Smooth muscle cell of the pulmonary artery (primary cell): ENCODE results near the gene FBXW8. TPM values are rescaled to one million over a fixed set of nuclear protein-coding genes. Genes with fewer than 3 reads are reported as not detected.

Experiments
- total RNA-seq: library from RNA; depleted of rRNA; stranded (reverse); fragments of >200 nt; gene quantifications from 2 replicates; pipeline ENCODE4 v1.2.3, GENCODE V29; 2014

Gene FBXW8
- 20.2 and 27.6 TPM in 2 replicates for total RNA-seq

GRCh38 chr12:116910645-116911451 lies at the start of gene FBXW8:
Gene FBXW8, plus strand, starts transcription at chr12:116910950. Its CDS starts 88 bp downstream, at chr12:116911038.

GRCh38 chr12:116881325-116881876 lies 29.3 kb upstream of the FBXW8 start, which contains the start of gene HRK:
Gene HRK, minus strand, starts transcription at chr12:116881441. Its CDS starts 134 bp downstream, at chr12:116881307.

Other genes with a start within 250 kb of the FBXW8 start
- gene SPRING1, start 172.9 kb upstream of the FBXW8 start, total RNA-seq = 26.4 and 41.7 TPM in 2 replicates
- 6.1 and 6.6 TPM in 2 replicates for gene RNFT2, start 172.6 kb upstream of the FBXW8 start, total RNA-seq
- 0.07 and 0.76 TPM in 2 replicates for gene HRK, start 29.5 kb upstream of the FBXW8 start, total RNA-seq
- gene TESC, start 188.5 kb downstream of the FBXW8 start, total RNA-seq = not detected in 2 replicates